Keratinocyte (primary cell): ENCODE measurements around the gene AHRR. TPM values are rescaled to one million over a fixed set of nuclear protein-coding genes. Genes with fewer than 3 reads are reported as not detected.

Experiments used
- DNase-seq: peaks from one replicate; pipeline ENCODE4 v3.0.0-alpha.2; 2011; ENCODE audit warnings: low read depth, missing footprints, low spot score
- FAIRE-seq: peaks from 2 replicates; lab custom pipeline; 2011; peaks lifted over from hg19 to GRCh38; lab: Jason Lieb, UNC
- H2AFZ ChIP-seq: 2 replicates; pipeline ENCODE4 v1.6.0; 2012; ENCODE audit warnings: low read length, control low read depth, inconsistent platforms; ENCODE audit not compliant: control insufficient read depth
- H3K27ac ChIP-seq: 2 replicates; pipeline ENCODE4 v1.5.1; 2011; ENCODE audit warnings: low read length; ENCODE audit not compliant: control insufficient read depth, insufficient read depth
- H3K27me3 ChIP-seq: 3 replicates; pipeline ENCODE4 v1.6.0; 2011; ENCODE audit warnings: low read length; ENCODE audit not compliant: control insufficient read depth, insufficient read depth; ENCODE audit errors: extremely low read depth
- H3K36me3 ChIP-seq, 2 experiments: 2 replicates in 1 of 2; 3 replicates in 1 of 2; pipeline ENCODE4 v1.5.1; 2011; ENCODE audit warnings: low read length in 2 of 2, mild to moderate bottlenecking in 1 of 2; ENCODE audit not compliant: control insufficient read depth in 2 of 2, insufficient read depth in 2 of 2; ENCODE audit errors: extremely low read depth in 1 of 2
- H3K4me1 ChIP-seq: 3 replicates; pipeline ENCODE4 v1.5.1; 2011; ENCODE audit warnings: low read length; ENCODE audit not compliant: control insufficient read depth, insufficient read depth; ENCODE audit errors: extremely low read depth
- H3K4me2 ChIP-seq: 3 replicates; pipeline ENCODE4 v1.6.0; 2011; ENCODE audit warnings: low read depth, low read length; ENCODE audit not compliant: control insufficient read depth, insufficient read depth; ENCODE audit errors: extremely low read depth
- H3K4me3 ChIP-seq, 3 experiments: fragments of 200-600 bp in 1 of 3; sonication (generic) in 1 of 3; 2 replicates in 2 of 3; 3 replicates in 1 of 3; pipeline ENCODE4 v1.5.1; 2011 to 2016; ENCODE audit warnings: low read length in 3 of 3, mild to moderate bottlenecking in 3 of 3, control low read depth in 2 of 3, inconsistent platforms in 1 of 3, low read depth in 1 of 3, mixed read lengths in 1 of 3, mixed run types in 1 of 3, moderate library complexity in 1 of 3; ENCODE audit not compliant: control insufficient read depth in 2 of 3, insufficient read depth in 2 of 3; ENCODE audit errors: extremely low read depth in 1 of 3
- H3K79me2 ChIP-seq: 2 replicates; pipeline ENCODE4 v1.6.0; 2012; ENCODE audit warnings: low read length; ENCODE audit not compliant: control insufficient read depth, insufficient read depth
- H3K9ac ChIP-seq: 3 replicates; pipeline ENCODE4 v1.6.0; 2011; ENCODE audit warnings: low read length; ENCODE audit not compliant: control insufficient read depth, insufficient read depth; ENCODE audit errors: extremely low read depth
- H3K9me1 ChIP-seq: 3 replicates; pipeline ENCODE4 v1.6.0; 2011; ENCODE audit warnings: low read length; ENCODE audit not compliant: control insufficient read depth, insufficient read depth; ENCODE audit errors: extremely low read depth
- H3K9me3 ChIP-seq: 2 replicates; pipeline ENCODE4 v1.5.1; 2012; ENCODE audit warnings: low read depth, low read length; ENCODE audit not compliant: control insufficient read depth
- H4K20me1 ChIP-seq: 3 replicates; pipeline ENCODE4 v1.6.0; 2011; ENCODE audit warnings: low read length; ENCODE audit not compliant: control insufficient read depth, insufficient read depth; ENCODE audit errors: extremely low read depth
- CTCF ChIP-seq, 3 experiments: IDR thresholded peaks in 1 of 3; conservative IDR thresholded peaks in 1 of 3; optimal IDR thresholded peaks in 1 of 3; 2 replicates in 2 of 3; 3 replicates in 1 of 3; pipeline versions ENCODE3 to v1.5.1; 2011; ENCODE audit warnings: low read length in 3 of 3, mild to moderate bottlenecking in 3 of 3, moderate library complexity in 2 of 3, control low read depth in 1 of 3, inconsistent platforms in 1 of 3; ENCODE audit not compliant: insufficient read depth in 2 of 3; ENCODE audit errors: extremely low read depth in 1 of 3
- EZH2 ChIP-seq: IDR thresholded peaks from one replicate; pipeline ENCODE4 v1.6.1; 2012; ENCODE audit warnings: inconsistent platforms, mild to moderate bottlenecking, low read length, moderate library complexity
- dilution Hi-C: fragments of 300-500 bp; cut with MboI; formaldehyde crosslinking; loops from one replicate; pipeline ENCODE4 v1.7.0; 2020; ENCODE audit warnings: low sequenced_read_pairs; ENCODE audit not compliant: extremely low pct_ligation_motif_present
- polyA plus RNA-seq, 5 experiments: library from polyadenylated mRNA; depleted of rRNA in 3 of 5; stranded (reverse) in 3 of 5; stranded (forward) in 1 of 5; unstranded in 1 of 5; fragments of >200 nt; gene quantifications; 1 replicate in 1 of 5; 2 replicates in 3 of 5; 3 replicates in 1 of 5; pipeline versions ENCODE4 v1.2.1 to v1.2.3, GENCODE V29; 2011 to 2012; ENCODE audit warnings: missing spikeins in 2 of 5, low read depth in 1 of 5, low replicate concordance in 1 of 5

The AHRR gene
- polyA plus RNA-seq, 1 donor (not counting 4 experiments of a cell fraction or from before 2014, with no cell fraction given), result 0.24 TPM

GRCh38 chr5:313806-314376, 7.6 kb upstream of the AHRR start:
- no peak overlapping the region for H2AFZ ChIP-seq
- H3K4me1 ChIP-seq, result peaks cover 7% of the 10 kb centered on the region
- no peak overlapping the region for H3K4me2 ChIP-seq
- peaks cover 26% of the 10 kb centered on the region for H4K20me1 ChIP-seq
- no peak for FAIRE-seq
- no peak for TF ChIP-seq CTCF (optimal IDR thresholded peaks at IDR 0.05 in 1 of 3, IDR thresholded peaks at IDR 0.05 in 1 of 3, conservative IDR thresholded peaks at IDR 0.05 in 1 of 3; ENCODE audit: extremely low read depth in 1 of 3, insufficient read depth in 2 of 3, low read length in 3 of 3)
- TF ChIP-seq EZH2, result no peak
- H3K27me3 ChIP-seq, result no peaks in the 10 kb centered on the region
- dilution Hi-C loops, result no loop called here
- no peaks in the 10 kb centered on the region for H3K9me3 ChIP-seq
- no peak overlapping the region for H3K9ac ChIP-seq
- peaks cover 19% of the 10 kb centered on the region for H3K79me2 ChIP-seq
- H3K4me3 ChIP-seq, result no peak overlapping the region
- H3K9me1 ChIP-seq, result peaks cover 2% of the 10 kb centered on the region
- no peak overlapping the region for H3K27ac ChIP-seq
- no peak for DNase-seq
- H3K36me3 ChIP-seq, result peaks cover 22 to 36% of the 10 kb centered on the region in 2 experiments

- Histone ChIP-seq H3K27me3 (peaks cover 10% of the 10 kb centered on the region), H3K79me2 (peaks cover 13% of the 10 kb centered on the region), H4K20me1 (peaks cover 20% of the 10 kb centered on the region), H2AFZ (no peak overlapping the region), H3K4me3 (no peak overlapping the region), H3K4me2 (no peak overlapping the region), H3K9me3 (no peaks in the 10 kb centered on the region), H3K4me1 (peaks cover 4% of the 10 kb centered on the region), H3K9ac (no peak overlapping the region), H3K27ac (no peak overlapping the region), H3K9me1 (no peaks in the 10 kb centered on the region), H3K36me3 (peaks cover 19 to 31% of the 10 kb centered on the region in 2 experiments)
- TF ChIP-seq CTCF (optimal IDR thresholded peaks at IDR 0.05 in 1 of 3, IDR thresholded peaks at IDR 0.05 in 1 of 3, conservative IDR thresholded peaks at IDR 0.05 in 1 of 3; ENCODE audit: extremely low read depth in 1 of 3, insufficient read depth in 2 of 3, low read length in 3 of 3) (no peak), EZH2 (no peak)
- no peak for DNase-seq
- FAIRE-seq, result no peak
- dilution Hi-C loops, result no loop called here
Observed at GRCh38 chr5:314676-315487, 6.6 kb upstream of the AHRR start.
